IPS DF 4.7 (cell line): ENCODE results near the gene COL5A2.

Experiments used
- DNase-seq: peaks from one replicate; pipeline ENCODE4 v3.0.0-alpha.2; 2013; ENCODE audit warnings: low spot score; ENCODE audit errors: extremely low read depth

Gene COL5A2

GRCh38 chr2:189056200-189057106, 123.1 kb downstream of the COL5A2 start:
- no peak for DNase-seq

GRCh38 chr2:189050165-189050712, 129.3 kb downstream of the COL5A2 start:
- no peak for DNase-seq

- DNase-seq, result no peak
Measured at GRCh38 chr2:189049709-189050164, 129.8 kb downstream of the COL5A2 start.

GRCh38 chr2:189048189-189048588, 131.4 kb downstream of the COL5A2 start:
- no peak for DNase-seq

GRCh38 chr2:189047171-189047888, 132.2 kb downstream of the COL5A2 start:
- DNase-seq, result no peak

- DNase-seq, result no peak
Measured at GRCh38 chr2:189046320-189046719, 133.2 kb downstream of the COL5A2 start.

GRCh38 chr2:189045836-189046235, 133.7 kb downstream of the COL5A2 start:
- no peak for DNase-seq

GRCh38 chr2:189037518-189037917, 142.0 kb downstream of the COL5A2 start:
- DNase-seq, result no peak

GRCh38 chr2:189024901-189025618, 154.5 kb downstream of the COL5A2 start:
- peak; percentile 28 for DNase-seq

GRCh38 chr2:189022492-189022891, 157.1 kb downstream of the COL5A2 start:
- no peak for DNase-seq

- no peak for DNase-seq
Measured at GRCh38 chr2:189022053-189022481, 157.5 kb downstream of the COL5A2 start.

- no peak for DNase-seq
Measured at GRCh38 chr2:189020179-189020578, 159.4 kb downstream of the COL5A2 start.

GRCh38 chr2:189018631-189019030, 160.9 kb downstream of the COL5A2 start:
- DNase-seq, result no peak

- no peak for DNase-seq
Measured at GRCh38 chr2:189016311-189016861, 163.2 kb downstream of the COL5A2 start.

- no peak for DNase-seq
Measured at GRCh38 chr2:189015359-189015758, 164.2 kb downstream of the COL5A2 start.

- no peak for DNase-seq
Measured at GRCh38 chr2:189014449-189015138, 165.0 kb downstream of the COL5A2 start.

GRCh38 chr2:189013671-189014448, 165.7 kb downstream of the COL5A2 start:
- DNase-seq, result no peak

GRCh38 chr2:189013031-189013430, 166.5 kb downstream of the COL5A2 start:
- no peak for DNase-seq

GRCh38 chr2:189012351-189012750, 167.2 kb downstream of the COL5A2 start:
- no peak for DNase-seq

- DNase-seq, result no peak
Measured at GRCh38 chr2:189010536-189010935, 169.0 kb downstream of the COL5A2 start.
